ENCODE measurements around the gene ANKRD33.
A peak's percentile ranks its signal among the peaks of the same experiment; 100 is the strongest.

DNA sequence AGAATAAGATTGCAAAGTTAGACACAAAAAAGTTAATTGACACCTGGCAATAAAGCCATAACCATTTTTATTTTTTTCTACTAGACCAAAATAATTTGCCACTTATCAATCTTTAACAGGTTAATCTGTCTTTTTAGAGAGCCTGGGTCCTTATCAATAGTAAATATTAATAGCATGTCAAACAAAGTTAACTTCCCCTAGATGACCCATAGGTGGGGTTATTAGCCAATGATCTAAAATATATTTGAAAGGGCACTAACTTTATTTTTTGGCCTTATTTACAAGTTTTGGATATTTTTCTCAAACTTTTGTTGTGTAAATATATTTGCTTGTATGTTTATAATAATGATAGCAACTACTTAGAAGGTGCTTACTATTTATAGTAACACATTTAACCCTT, 3.9 kb downstream of the ANKRD33 start:
- TF ChIP-seq, protein P1, sequence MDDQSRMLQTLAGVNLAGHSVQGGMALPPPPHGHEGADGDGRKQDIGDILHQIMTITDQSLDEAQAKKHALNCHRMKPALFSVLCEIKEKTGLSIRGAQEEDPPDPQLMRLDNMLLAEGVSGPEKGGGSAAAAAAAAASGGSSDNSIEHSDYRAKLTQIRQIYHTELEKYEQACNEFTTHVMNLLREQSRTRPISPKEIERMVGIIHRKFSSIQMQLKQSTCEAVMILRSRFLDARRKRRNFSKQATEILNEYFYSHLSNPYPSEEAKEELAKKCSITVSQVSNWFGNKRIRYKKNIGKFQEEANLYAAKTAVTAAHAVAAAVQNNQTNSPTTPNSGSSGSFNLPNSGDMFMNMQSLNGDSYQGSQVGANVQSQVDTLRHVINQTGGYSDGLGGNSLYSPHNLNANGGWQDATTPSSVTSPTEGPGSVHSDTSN (IDR thresholded peaks at IDR 0.05), result no peak
- TF ChIP-seq, protein P2, sequence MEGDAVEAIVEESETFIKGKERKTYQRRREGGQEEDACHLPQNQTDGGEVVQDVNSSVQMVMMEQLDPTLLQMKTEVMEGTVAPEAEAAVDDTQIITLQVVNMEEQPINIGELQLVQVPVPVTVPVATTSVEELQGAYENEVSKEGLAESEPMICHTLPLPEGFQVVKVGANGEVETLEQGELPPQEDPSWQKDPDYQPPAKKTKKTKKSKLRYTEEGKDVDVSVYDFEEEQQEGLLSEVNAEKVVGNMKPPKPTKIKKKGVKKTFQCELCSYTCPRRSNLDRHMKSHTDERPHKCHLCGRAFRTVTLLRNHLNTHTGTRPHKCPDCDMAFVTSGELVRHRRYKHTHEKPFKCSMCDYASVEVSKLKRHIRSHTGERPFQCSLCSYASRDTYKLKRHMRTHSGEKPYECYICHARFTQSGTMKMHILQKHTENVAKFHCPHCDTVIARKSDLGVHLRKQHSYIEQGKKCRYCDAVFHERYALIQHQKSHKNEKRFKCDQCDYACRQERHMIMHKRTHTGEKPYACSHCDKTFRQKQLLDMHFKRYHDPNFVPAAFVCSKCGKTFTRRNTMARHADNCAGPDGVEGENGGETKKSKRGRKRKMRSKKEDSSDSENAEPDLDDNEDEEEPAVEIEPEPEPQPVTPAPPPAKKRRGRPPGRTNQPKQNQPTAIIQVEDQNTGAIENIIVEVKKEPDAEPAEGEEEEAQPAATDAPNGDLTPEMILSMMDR (IDR thresholded peaks at IDR 0.05), result peak; percentile 61
- TF ChIP-seq EZH2phosphoT487 (IDR thresholded peaks at IDR 0.05; ENCODE audit: borderline replicate concordance, low read depth) (no peak), MXI1 (IDR thresholded peaks at IDR 0.05; ENCODE audit: low read depth, low read length) (no peak), RAD21 (IDR thresholded peaks at IDR 0.05; ENCODE audit: low read length) (peak; percentile 68), ELF1 (IDR thresholded peaks at IDR 0.05) (no peak), FOSL2 (IDR thresholded peaks at IDR 0.05; ENCODE audit: borderline replicate concordance, low read depth) (no peak), POLR2AphosphoS5 (IDR thresholded peaks at IDR 0.05; ENCODE audit: low read depth, low read length) (no peak), EP300 (IDR thresholded peaks at IDR 0.05; ENCODE audit: borderline replicate concordance in 1 of 2, low read depth in 1 of 2, low read length in 1 of 2) (no peak)

Data from SK-N-SH (cell line).